IMR-90 (cell line): Measurements from ENCODE around the gene MYL11. TPM values are rescaled to one million over a fixed set of nuclear protein-coding genes. Genes with fewer than 3 reads are reported as not detected.

Experiments used
- ATAC-seq: fragments of 200-7000 bp; cut with Tn5 transposase; 2 replicates; pipeline ENCODE4 v1.9.1; 2020; ENCODE audit warnings: low read depth, mild to moderate bottlenecking, moderate library complexity
- BruUV-seq: library from RNA; stranded (reverse); fragments of 400-500 nt; replicated peaks from 2 replicates; lab custom pipeline; 2021; lab: Mats Ljungman, UMichigan
- CTCF ChIA-PET: fragments of 300-600 bp; formaldehyde crosslinking; extraction: SDS; loops from one replicate; lab custom pipeline; 2021; ENCODE audit warnings: antibody characterized with exemption; lab: Yijun Ruan, JAX
- POLR2A ChIA-PET: fragments of 300-600 bp; sonication (Branson Sonifier 250); formaldehyde crosslinking; loops from one replicate; lab custom pipeline; 2022; ENCODE audit warnings: antibody characterized with exemption; ENCODE audit not compliant: unreplicated experiment; lab: Charles Lee
- DNase-seq: peaks from one replicate; pipeline ENCODE4 v3.0.0; 2013
- H2AFZ ChIP-seq: replicated peaks from 2 replicates; pipeline ENCODE3; 2013; ENCODE audit warnings: low read length, mild to moderate bottlenecking; ENCODE audit not compliant: poor library complexity
- H2AK5ac ChIP-seq: 2 replicates; pipeline ENCODE4 v1.6.1; 2013; ENCODE audit warnings: low read depth, low read length, inconsistent platforms
- H2AK9ac ChIP-seq: replicated peaks from 2 replicates; pipeline ENCODE3; 2013; ENCODE audit warnings: mild to moderate bottlenecking, low read depth, low read length, moderate library complexity; ENCODE audit not compliant: poor library complexity
- H2BK120ac ChIP-seq: 2 replicates; pipeline ENCODE4 v1.6.1; 2013; ENCODE audit warnings: low read depth, low read length, inconsistent platforms
- H2BK15ac ChIP-seq: 3 replicates; pipeline ENCODE4 v1.6.1; 2013; ENCODE audit warnings: low read depth, low read length, inconsistent platforms
- H2BK20ac ChIP-seq: 2 replicates; pipeline ENCODE4 v1.6.1; 2013; ENCODE audit warnings: low read depth, mild to moderate bottlenecking, inconsistent platforms, low read length, moderate library complexity
- H2BK5ac ChIP-seq: 2 replicates; pipeline ENCODE4 v1.6.1; 2013; ENCODE audit warnings: mild to moderate bottlenecking, low read depth, low read length, inconsistent platforms; ENCODE audit not compliant: poor library complexity, severe bottlenecking
- H3K14ac ChIP-seq: replicated peaks from 2 replicates; pipeline ENCODE4 v1.6.1; 2013; ENCODE audit warnings: low read depth, low read length, inconsistent platforms
- H3K18ac ChIP-seq: 2 replicates; pipeline ENCODE4 v1.6.1; 2013; ENCODE audit warnings: low read depth, low read length, control low read depth
- H3K23ac ChIP-seq: 2 replicates; pipeline ENCODE4 v1.6.1; 2013; ENCODE audit warnings: low read depth, low read length, inconsistent platforms
- H3K27ac ChIP-seq: 2 replicates; pipeline ENCODE4 v1.5.1; 2013; ENCODE audit warnings: mild to moderate bottlenecking, control low read depth, low read length; ENCODE audit not compliant: insufficient read depth
- H3K27me3 ChIP-seq: 2 replicates; pipeline ENCODE4 v1.6.1; 2013; ENCODE audit warnings: low read length; ENCODE audit not compliant: control insufficient read depth, insufficient read depth
- H3K36me3 ChIP-seq: 2 replicates; pipeline ENCODE4 v1.6.1; 2013; ENCODE audit warnings: low read length, mixed read lengths; ENCODE audit not compliant: control insufficient read depth, insufficient read depth
- H3K4ac ChIP-seq: 2 replicates; pipeline ENCODE4 v1.6.1; 2013; ENCODE audit warnings: low read depth, low read length, inconsistent platforms
- H3K4me1 ChIP-seq: 2 replicates; pipeline ENCODE4 v1.6.1; 2013; ENCODE audit warnings: low read length, mixed read lengths; ENCODE audit not compliant: control insufficient read depth, insufficient read depth
- H3K4me2 ChIP-seq: 2 replicates; pipeline ENCODE4 v1.6.1; 2013; ENCODE audit warnings: low read depth, mild to moderate bottlenecking, control low read depth, low read length, moderate library complexity
- H3K4me3 ChIP-seq: 2 replicates; pipeline ENCODE4 v1.5.1; 2013; ENCODE audit warnings: low read depth, mild to moderate bottlenecking, control low read depth, low read length, moderate library complexity; ENCODE audit not compliant: insufficient read depth
- H3K56ac ChIP-seq: 2 replicates; pipeline ENCODE4 v1.6.1; 2013; ENCODE audit warnings: low read length, inconsistent platforms; ENCODE audit not compliant: insufficient read depth; ENCODE audit errors: extremely low read depth
- H3K79me1 ChIP-seq, 2 experiments: 2 replicates each; pipeline ENCODE4 v1.6.1; 2013; ENCODE audit warnings: low read length in 2 of 2, inconsistent platforms in 1 of 2, low read depth in 1 of 2
- H3K9ac ChIP-seq: 2 replicates; pipeline ENCODE4 v1.6.1; 2013; ENCODE audit warnings: low read depth, low read length, control low read depth
- H3K9me1 ChIP-seq: 2 replicates; pipeline ENCODE4 v1.6.1; 2013; ENCODE audit warnings: low read length, inconsistent platforms; ENCODE audit not compliant: insufficient read depth
- H3K9me3 ChIP-seq: 2 replicates; pipeline ENCODE4 v1.6.1; 2013; ENCODE audit warnings: low read length; ENCODE audit not compliant: control insufficient read depth, insufficient read depth
- H4K20me1 ChIP-seq: 2 replicates; pipeline ENCODE4 v1.6.1; 2013; ENCODE audit warnings: low read length, inconsistent platforms; ENCODE audit not compliant: insufficient read depth
- H4K5ac ChIP-seq: 2 replicates; pipeline ENCODE4 v1.6.1; 2013; ENCODE audit warnings: mild to moderate bottlenecking, low read depth, low read length, control low read depth
- H4K8ac ChIP-seq, 2 experiments: 2 replicates each; pipeline ENCODE4 v1.6.1; 2013; ENCODE audit warnings: low read depth in 2 of 2, low read length in 2 of 2, control low read depth in 1 of 2, inconsistent platforms in 1 of 2
- H4K91ac ChIP-seq: 2 replicates; pipeline ENCODE4 v1.6.1; 2013; ENCODE audit warnings: low read depth, low read length, inconsistent platforms; ENCODE audit not compliant: insufficient read depth
- CEBPB ChIP-seq: IDR thresholded peaks from 2 replicates; pipeline ENCODE4 v1.6.1; 2012; ENCODE audit warnings: low read depth, low read length, improper control_type of control experiment
- FOS ChIP-seq: fragments of 150-350 bp; IDR thresholded peaks from 2 replicates; pipeline ENCODE4 v1.6.1; 2016; ENCODE audit warnings: low read depth, low read length
- MAZ ChIP-seq: IDR thresholded peaks from 2 replicates; pipeline ENCODE4 v1.6.1; 2012; ENCODE audit warnings: low read depth, mild to moderate bottlenecking, low read length, improper control_type of control experiment, moderate library complexity, borderline replicate concordance
- NFE2L2 ChIP-seq: fragments of 150-350 bp; IDR thresholded peaks from 2 replicates; pipeline ENCODE4 v1.6.1; 2016; ENCODE audit warnings: low read depth, mild to moderate bottlenecking, low read length
- RCOR1 ChIP-seq: IDR thresholded peaks from 2 replicates; pipeline ENCODE4 v1.6.1; 2012; ENCODE audit warnings: mild to moderate bottlenecking, low read length, improper control_type of control experiment; ENCODE audit not compliant: insufficient replicate concordance
- WGBS, 2 experiments: methylation state at CpG; one replicate each; pipeline versions ENCODE4 v1.1.5 to v1.1.7; 2013; ENCODE audit warnings: missing lambda C conversion rate in 2 of 2; ENCODE audit not compliant: insufficient read length in 1 of 2; ENCODE audit errors: extremely low coverage in 2 of 2; 5-methylcytosine and 5-hydroxymethylcytosine counted together
- dilution Hi-C: fragments of 300-500 bp; cut with HindIII; formaldehyde crosslinking; loops from one replicate; pipeline ENCODE4 v1.14.3; 2018; ENCODE audit warnings: low sequenced_read_pairs; ENCODE audit not compliant: unreplicated experiment
- in situ Hi-C: fragments of 300-500 bp; cut with MboI; formaldehyde crosslinking; loops from 3 replicates; pipeline ENCODE4 v1.14.3; 2019; ENCODE audit warnings: low sequenced_read_pairs, inconsistent platforms, mixed read lengths
- intact Hi-C: fragments of 100-400 bp; cut with micrococcal nuclease; formaldehyde crosslinking; loops from 2 replicates; pipeline ENCODE4 v1.10.0; 2022
- polyA plus RNA-seq, 3 experiments: library from polyadenylated mRNA; depleted of rRNA; stranded (reverse); fragments of >200 nt; gene quantifications; 2 replicates each; pipeline ENCODE4 v1.2.3, GENCODE V29; 2012; ENCODE audit warnings: low replicate concordance in 1 of 3
- total RNA-seq: library from RNA; depleted of rRNA; stranded (reverse); fragments of >200 nt; gene quantifications from 2 replicates; pipeline ENCODE4 v1.2.3, GENCODE V29; 2012
- TF ChIP-seq, protein P1 (sequence below): fragments of 150-350 bp; IDR thresholded peaks from 2 replicates; pipeline ENCODE4 v1.6.1; 2017; ENCODE audit warnings: mild to moderate bottlenecking, antibody characterized with exemption, low read length, low read depth

The MYL11 gene
- total and polyA plus RNA-seq, 2 of the 4 experiments (the other 2 are of a cell fraction) = 1.1 TPM; not detected in 1

DNA sequence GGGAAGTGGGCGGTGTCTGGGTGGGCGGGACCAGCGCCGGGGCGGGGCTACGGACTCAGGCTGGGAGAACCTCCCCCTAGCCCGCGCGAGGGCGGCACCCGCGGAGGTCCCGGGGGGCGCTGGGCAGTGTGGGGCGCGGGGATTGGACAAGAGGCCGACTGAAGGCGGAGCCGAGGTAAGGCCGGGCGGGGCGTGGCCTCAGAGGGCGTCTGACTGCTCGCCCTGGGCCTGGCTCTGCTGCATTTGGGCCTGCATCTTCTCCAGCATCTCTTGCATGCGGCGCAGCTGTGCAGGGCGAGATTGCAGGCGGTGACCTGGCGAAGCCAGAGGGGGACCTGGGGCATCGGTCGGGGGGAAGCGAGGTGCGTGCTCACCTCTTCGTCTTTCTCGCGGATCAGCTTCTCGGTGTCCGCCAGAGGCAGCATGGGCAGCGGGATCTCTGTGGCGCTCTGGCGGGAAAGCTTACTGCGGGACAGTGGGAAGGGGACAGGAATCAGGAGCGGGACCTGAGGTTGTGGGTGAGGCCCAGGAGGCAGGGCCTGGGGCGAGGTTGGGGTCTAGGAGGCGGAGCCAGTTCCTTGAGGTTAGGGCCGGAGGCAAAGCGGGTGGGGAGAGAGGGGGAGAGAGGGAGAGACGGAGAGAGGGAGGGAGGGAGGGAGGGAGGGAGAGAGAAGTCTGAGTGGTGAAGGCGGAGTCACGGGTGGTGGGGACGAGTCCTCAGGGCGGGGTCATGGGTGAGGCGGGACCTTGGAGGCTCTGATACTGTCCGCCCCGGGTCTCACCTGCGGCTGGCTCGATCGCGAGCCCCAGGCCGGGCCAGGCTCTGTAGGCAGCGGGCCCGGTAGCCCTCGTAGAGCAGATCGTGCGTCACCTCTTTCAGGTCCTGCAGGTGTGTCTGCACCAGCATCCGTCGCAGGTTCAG, 3.9 kb downstream of the MYL11 start (continued):
- TF ChIP-seq RCOR1 (no peak), CEBPB (no peak), MAZ (peak; percentile 54; the same call in 1 of the 2 replicates)

DNA sequence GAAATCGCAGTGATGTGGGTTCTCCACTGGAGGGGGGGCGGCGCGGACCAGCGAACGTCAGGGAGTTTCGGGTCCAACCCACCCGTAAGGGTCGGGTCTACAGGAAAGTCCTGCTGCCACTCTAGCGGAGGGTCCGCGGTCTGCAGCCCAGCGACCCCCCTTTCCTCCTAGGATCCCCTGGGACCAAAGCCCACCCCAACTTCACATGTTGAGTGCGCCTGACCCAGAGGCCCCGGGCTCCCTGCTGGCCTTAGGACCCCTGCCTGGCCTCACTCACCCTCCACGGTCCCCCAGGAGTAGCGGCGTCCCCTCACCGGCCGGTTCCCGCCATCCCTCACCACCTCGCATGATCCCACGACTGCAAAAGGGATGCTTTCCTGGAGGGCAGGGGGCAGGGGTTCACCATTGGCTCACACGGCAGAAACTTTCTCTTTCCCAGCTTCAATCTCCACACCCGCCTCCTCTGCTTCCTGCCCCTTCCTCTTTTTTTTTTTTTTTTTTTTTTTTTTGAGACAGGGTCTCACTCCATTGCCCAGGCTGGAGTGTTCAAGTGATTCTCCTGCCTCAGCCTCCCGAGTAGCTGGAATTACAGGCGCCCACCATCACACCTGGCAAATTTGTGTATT, 4.7 kb downstream of the MYL11 start:
- 0 out of 2 replicates have a peak overlapping the region, but pooled peaks have one; percentile 33 for H4K5ac ChIP-seq
- peak overlapping the region; percentile 35 for H2BK5ac ChIP-seq
- no peak for DNase-seq
- dilution Hi-C loops = no loop called here
- no peaks in the 10 kb centered on the region for H3K27me3 ChIP-seq
- H3K36me3 ChIP-seq = no peaks in the 10 kb centered on the region
- peak overlapping the region in 1 of 2 experiments; percentile 69; a peak in 1 of 4 replicates for H4K8ac ChIP-seq
- peak overlapping the region; percentile 58 for H3K4ac ChIP-seq
- H2AK5ac ChIP-seq = peak overlapping the region; percentile 74
- H3K27ac ChIP-seq = peak overlapping the region; percentile 50
- H3K9me3 ChIP-seq = no peaks in the 10 kb centered on the region
- POLR2A ChIA-PET = no interaction called here
- H3K4me3 ChIP-seq = peak overlapping the region; percentile 71
- H2BK20ac ChIP-seq = no peak overlapping the region
- peaks cover 16% of the 10 kb centered on the region for H3K9me1 ChIP-seq
- intact Hi-C loops = loop anchor here (2.0 kb wide), 1 partner anchor 16 kb away; the partner anchor contains the start of gene ZNF48
- no peak for ATAC-seq
- TF ChIP-seq FOS (no peak), NFE2L2 (no peak)
- TF ChIP-seq, protein P1, sequence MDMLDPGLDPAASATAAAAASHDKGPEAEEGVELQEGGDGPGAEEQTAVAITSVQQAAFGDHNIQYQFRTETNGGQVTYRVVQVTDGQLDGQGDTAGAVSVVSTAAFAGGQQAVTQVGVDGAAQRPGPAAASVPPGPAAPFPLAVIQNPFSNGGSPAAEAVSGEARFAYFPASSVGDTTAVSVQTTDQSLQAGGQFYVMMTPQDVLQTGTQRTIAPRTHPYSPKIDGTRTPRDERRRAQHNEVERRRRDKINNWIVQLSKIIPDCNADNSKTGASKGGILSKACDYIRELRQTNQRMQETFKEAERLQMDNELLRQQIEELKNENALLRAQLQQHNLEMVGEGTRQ = no peak
- BruUV-seq = no TSS peak
- H3K79me1 ChIP-seq = peaks cover 5 to 30% of the 10 kb centered on the region in 2 experiments
- H3K56ac ChIP-seq = no peak overlapping the region
- H2BK120ac ChIP-seq = no peak overlapping the region; the same call in 1 of the 2 replicates
- peak overlapping the region; percentile 57 for H3K9ac ChIP-seq
- peak overlapping the region; percentile 7; the same call in 1 of the 2 replicates for H3K14ac ChIP-seq
- peaks cover 7% of the 10 kb centered on the region for H3K4me1 ChIP-seq
- WGBS, 2 experiments = 27% methylated on average over 12 of the region's 27 CpGs; no CpG with 5 or more reads in 1 of the 2 experiments
- H2AK9ac ChIP-seq = peak overlapping the region; percentile 98
- peak overlapping the region; percentile 72 for H3K23ac ChIP-seq
- peak overlapping the region; percentile 99 for H2AFZ ChIP-seq
- in situ Hi-C loops = no loop called here
- peaks cover 10% of the 10 kb centered on the region for H4K20me1 ChIP-seq
- no peak overlapping the region for H4K91ac ChIP-seq
- peak overlapping the region; percentile 92 for H3K4me2 ChIP-seq
- no peak overlapping the region for H2BK15ac ChIP-seq
- no peak overlapping the region for H3K18ac ChIP-seq
- CTCF ChIA-PET = no interaction called here
